ENCODE results near the gene KCTD12.

KCTD12 gene

GRCh38 chr13:76892488-76892887, 6.3 kb upstream of the KCTD12 start:
- DNase-seq: no peak
- in situ Hi-C loops (cut with HindIII; ENCODE audit: low pct_ligation_motif_present, low pct_unique_long_range_greater_than_20kb, low sequenced_read_pairs): no loop called here

GRCh38 chr13:76890021-76890420, 3.8 kb upstream of the KCTD12 start:
- in situ Hi-C loops (cut with HindIII; ENCODE audit: low pct_ligation_motif_present, low pct_unique_long_range_greater_than_20kb, low sequenced_read_pairs): no loop called here

GRCh38 chr13:76889254-76889653, 3.0 kb upstream of the KCTD12 start:
- DNase-seq: no peak
- in situ Hi-C loops (cut with HindIII; ENCODE audit: low pct_ligation_motif_present, low pct_unique_long_range_greater_than_20kb, low sequenced_read_pairs): no loop called here

More at GRCh38 chr13:76890021-76890420, 3.8 kb upstream of the KCTD12 start:
- DNase-seq: no peak

GRCh38 chr13:76888421-76888820, 2.2 kb upstream of the KCTD12 start:
- no peak for DNase-seq
- in situ Hi-C loops (cut with HindIII; ENCODE audit: low pct_ligation_motif_present, low pct_unique_long_range_greater_than_20kb, low sequenced_read_pairs): no loop called here

GRCh38 chr13:76887076-76887563, 915 bp upstream of the KCTD12 start:
- in situ Hi-C loops (cut with HindIII; ENCODE audit: low pct_ligation_motif_present, low pct_unique_long_range_greater_than_20kb, low sequenced_read_pairs): no loop called here
- DNase-seq: no peak

DNA sequence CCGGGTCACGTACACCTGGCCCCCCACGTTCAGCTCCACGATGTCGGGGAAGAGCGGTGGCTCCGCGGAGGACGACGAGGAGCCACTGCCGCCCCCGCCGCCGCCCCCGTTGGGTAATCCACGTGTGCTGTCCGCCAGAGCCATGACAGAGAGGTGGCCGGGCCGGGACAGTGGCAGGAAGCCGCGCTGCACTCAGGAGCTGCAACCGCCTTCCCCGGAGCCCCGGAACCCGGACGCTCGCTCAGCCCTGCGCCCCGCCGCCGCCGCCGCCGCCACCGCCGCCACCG, 257 bp downstream of the KCTD12 start:
- no peak for DNase-seq
- in situ Hi-C loops (cut with HindIII; ENCODE audit: low pct_ligation_motif_present, low pct_unique_long_range_greater_than_20kb, low sequenced_read_pairs): no loop called here

DNA sequence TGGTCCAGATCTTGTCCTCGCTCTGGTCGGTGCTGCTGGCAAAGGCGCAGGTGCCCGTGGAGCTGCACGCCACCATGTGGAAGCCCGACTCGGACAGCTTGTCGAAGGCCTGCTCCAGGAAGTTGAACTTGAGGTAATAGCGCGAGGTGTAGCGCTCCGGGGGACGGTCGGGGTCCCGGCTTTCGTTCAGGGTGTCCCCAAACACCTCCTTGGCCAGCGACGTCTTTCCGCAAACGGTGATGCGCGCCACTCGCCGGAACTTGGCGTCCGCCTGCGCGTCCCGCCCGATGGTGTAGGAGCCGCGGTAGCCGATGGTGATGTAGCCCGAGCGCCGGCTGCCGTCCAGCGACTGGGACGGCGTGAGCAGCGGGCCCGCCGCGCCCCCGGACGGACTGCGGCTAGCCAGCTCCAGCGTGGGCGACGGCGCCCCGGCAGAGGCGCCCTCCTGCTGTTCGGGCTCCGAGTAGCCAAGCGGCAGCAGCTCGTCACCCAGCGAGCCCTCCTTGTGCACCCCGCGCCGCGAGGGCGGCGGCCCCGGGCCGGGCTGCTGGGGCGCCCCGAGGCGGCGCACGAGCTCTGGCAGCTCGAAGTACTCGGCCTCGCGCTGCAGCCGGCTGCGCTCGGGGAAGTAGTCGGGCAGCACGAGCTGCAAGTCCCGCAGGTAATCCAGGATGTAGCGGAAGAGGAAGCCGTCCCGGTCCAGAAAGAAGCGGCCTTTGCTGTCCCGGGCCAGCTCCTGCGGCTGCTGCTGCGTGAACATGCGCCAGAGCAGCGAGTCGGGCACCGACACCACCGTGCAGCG, 801 bp downstream of the KCTD12 start:
- peak; percentile 54 for DNase-seq
- in situ Hi-C loops (cut with HindIII; ENCODE audit: low pct_ligation_motif_present, low pct_unique_long_range_greater_than_20kb, low sequenced_read_pairs): no loop called here

DNA sequence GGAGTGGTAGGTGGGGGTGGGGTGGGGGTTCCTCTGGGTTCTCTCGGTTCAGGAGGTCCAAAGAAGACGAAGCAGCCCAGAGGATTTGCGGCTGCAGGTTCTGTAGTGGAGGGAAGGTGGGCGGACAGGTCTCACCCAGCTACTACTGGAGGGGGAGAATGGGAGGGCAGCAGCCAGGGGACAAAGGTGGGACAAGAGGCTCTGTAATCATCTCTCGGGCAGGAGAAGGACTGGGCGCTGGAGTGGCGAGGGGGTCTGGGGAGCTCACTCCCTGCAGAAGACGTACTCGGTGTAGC, 1.4 kb downstream of the KCTD12 start:
- no peak for DNase-seq
- in situ Hi-C loops (cut with HindIII; ENCODE audit: low pct_ligation_motif_present, low pct_unique_long_range_greater_than_20kb, low sequenced_read_pairs): no loop called here

GRCh38 chr13:76884186-76884906, 1.9 kb downstream of the KCTD12 start:
- DNase-seq: peak; percentile 44
- in situ Hi-C loops (cut with HindIII; ENCODE audit: low pct_ligation_motif_present, low pct_unique_long_range_greater_than_20kb, low sequenced_read_pairs): no loop called here

- DNase-seq: no peak
- in situ Hi-C loops (cut with HindIII; ENCODE audit: low pct_ligation_motif_present, low pct_unique_long_range_greater_than_20kb, low sequenced_read_pairs): no loop called here
Observed at GRCh38 chr13:76883236-76883635, 3.0 kb downstream of the KCTD12 start.

DNA sequence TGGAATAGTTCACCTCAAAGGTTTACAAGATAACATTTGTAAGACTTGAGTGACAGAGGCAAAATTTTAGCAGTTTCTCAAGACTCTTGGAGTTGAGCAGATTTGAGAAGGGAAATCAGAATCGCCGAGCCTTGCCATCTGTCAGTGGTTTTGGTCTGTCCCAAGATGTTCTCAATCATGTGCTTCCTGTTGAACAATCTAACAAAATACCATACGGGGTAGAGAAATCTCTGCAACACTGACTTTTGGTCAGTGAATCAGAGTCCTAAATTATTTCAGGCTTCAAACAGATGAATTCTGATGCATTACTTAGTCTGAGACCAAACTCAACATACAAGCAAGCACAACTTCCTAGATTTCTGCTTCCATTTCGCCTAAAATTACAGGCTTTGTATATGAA, 3.8 kb downstream of the KCTD12 start:
- in situ Hi-C loops (cut with HindIII; ENCODE audit: low pct_ligation_motif_present, low pct_unique_long_range_greater_than_20kb, low sequenced_read_pairs): no loop called here
- DNase-seq: no peak

GRCh38 chr13:76879883-76880270, 6.3 kb downstream of the KCTD12 start:
- DNase-seq: no peak
- in situ Hi-C loops (cut with HindIII; ENCODE audit: low pct_ligation_motif_present, low pct_unique_long_range_greater_than_20kb, low sequenced_read_pairs): no loop called here

- no peak for DNase-seq
- in situ Hi-C loops (cut with HindIII; ENCODE audit: low pct_ligation_motif_present, low pct_unique_long_range_greater_than_20kb, low sequenced_read_pairs): no loop called here
Observed at GRCh38 chr13:76879203-76879882, 6.9 kb downstream of the KCTD12 start.

DNA sequence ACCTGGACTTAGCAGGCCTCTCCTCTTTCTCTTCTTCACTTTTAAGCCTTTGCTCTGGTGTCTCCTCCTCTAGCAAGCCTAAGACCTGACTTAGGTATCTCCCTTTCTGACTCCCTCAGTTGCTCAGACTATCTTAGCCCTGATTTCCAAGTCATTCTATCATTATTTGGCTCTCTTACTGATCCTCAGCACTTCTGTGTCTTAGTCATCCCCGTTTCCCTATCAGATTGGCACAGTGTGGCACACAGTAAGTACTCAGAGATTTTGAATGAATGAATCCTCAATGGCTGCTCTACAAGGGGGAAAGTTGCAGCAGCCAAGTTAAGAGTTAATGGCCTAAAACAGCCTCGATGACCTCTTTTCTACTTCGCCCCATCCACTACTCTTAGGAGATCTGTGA, 8.2 kb downstream of the KCTD12 start:
- no peak for DNase-seq
- in situ Hi-C loops (cut with HindIII; ENCODE audit: low pct_ligation_motif_present, low pct_unique_long_range_greater_than_20kb, low sequenced_read_pairs): no loop called here

GRCh38 chr13:76875271-76875815, 10.9 kb downstream of the KCTD12 start:
- in situ Hi-C loops (cut with HindIII; ENCODE audit: low pct_ligation_motif_present, low pct_unique_long_range_greater_than_20kb, low sequenced_read_pairs): no loop called here
- DNase-seq: no peak

DNA sequence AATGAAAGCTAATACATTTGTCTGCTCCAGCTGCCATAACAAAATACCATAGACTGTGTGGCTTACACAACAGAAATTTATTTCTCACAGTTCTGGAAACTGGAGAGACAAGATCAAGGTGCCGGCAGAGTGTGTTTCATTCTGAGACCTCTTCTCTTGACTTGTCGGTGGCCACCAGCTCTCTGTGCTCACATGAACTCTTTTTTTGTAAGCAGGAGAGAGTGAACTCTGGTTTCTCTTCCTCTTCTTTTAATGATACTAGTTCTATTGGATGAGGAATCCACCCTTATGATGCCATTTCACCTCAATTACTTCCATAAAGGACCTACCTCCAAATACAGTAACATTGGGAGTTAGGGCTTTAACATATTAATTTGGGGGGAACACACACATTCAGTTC, 11.7 kb downstream of the KCTD12 start:
- in situ Hi-C loops (cut with HindIII; ENCODE audit: low pct_ligation_motif_present, low pct_unique_long_range_greater_than_20kb, low sequenced_read_pairs): no loop called here
- DNase-seq: no peak

- in situ Hi-C loops (cut with HindIII; ENCODE audit: low pct_ligation_motif_present, low pct_unique_long_range_greater_than_20kb, low sequenced_read_pairs): no loop called here
- no peak for DNase-seq
Observed at GRCh38 chr13:76873445-76873844, 12.8 kb downstream of the KCTD12 start.

DNA sequence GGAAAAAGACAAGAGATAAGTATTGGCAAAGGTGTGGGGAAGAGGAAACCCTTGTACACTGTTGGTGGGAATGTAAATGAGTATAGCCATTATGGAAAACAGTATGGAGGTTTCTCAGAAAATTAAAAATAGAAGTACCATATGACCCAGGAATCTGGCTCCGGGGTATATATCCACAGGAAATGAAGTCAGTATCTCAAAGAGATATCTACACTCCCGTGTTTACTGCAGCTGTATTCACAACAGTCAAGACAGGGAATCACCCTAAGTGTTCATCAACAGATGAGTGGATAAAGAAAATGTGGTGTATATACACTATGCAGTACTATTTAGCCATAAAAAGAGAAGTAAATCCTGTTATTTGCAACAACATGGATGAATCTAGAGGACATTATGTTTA, 13.5 kb downstream of the KCTD12 start:
- no peak for DNase-seq
- in situ Hi-C loops (cut with HindIII; ENCODE audit: low pct_ligation_motif_present, low pct_unique_long_range_greater_than_20kb, low sequenced_read_pairs): no loop called here

- no peak for DNase-seq
- in situ Hi-C loops (cut with HindIII; ENCODE audit: low pct_ligation_motif_present, low pct_unique_long_range_greater_than_20kb, low sequenced_read_pairs): no loop called here
Observed at GRCh38 chr13:76871432-76871831, 14.8 kb downstream of the KCTD12 start.

Data from ACHN (cell line).